Naive thymus-derived CD4-positive, alpha-beta T cell (primary cell): ENCODE measurements around the gene LRRC8E. TPM values are rescaled to one million over a fixed set of nuclear protein-coding genes. Genes with fewer than 3 reads are reported as not detected.

Source experiments
- ATAC-seq: fragments of 150-1000 bp; cut with Tn5 transposase; 2 replicates; pipeline ENCODE4 v1.10.0; 2021; ENCODE audit warnings: mild to moderate bottlenecking, moderate library complexity
- CTCF ChIA-PET: fragments of 350-600 bp; sonication (Branson Sonifier 250); formaldehyde crosslinking; loops from one replicate; lab custom pipeline; 2021; ENCODE audit warnings: antibody characterized with exemption; lab: Charles Lee
- POLR2A ChIA-PET: fragments of 350-600 bp; sonication (Branson Sonifier 250); formaldehyde crosslinking; loops from one replicate; lab custom pipeline; 2021; ENCODE audit warnings: antibody characterized with exemption, inconsistent platforms; lab: Charles Lee
- DNase-seq, 9 donors: peaks; one replicate each; pipeline versions ENCODE4 v3.0.0 to v3.0.0-alpha.2; 2020 to 2022; ENCODE audit warnings: mixed read lengths in 1 of 9
- H3K27ac ChIP-seq: one replicate; pipeline ENCODE4 v1.7.0; 2013; ENCODE audit warnings: mild to moderate bottlenecking, low read depth, low read length, moderate library complexity
- H3K27me3 ChIP-seq, 2 donors: one replicate each; pipeline ENCODE4 v1.7.0; 2013; ENCODE audit warnings: low read length in 2 of 2, mild to moderate bottlenecking in 2 of 2, moderate library complexity in 2 of 2; ENCODE audit not compliant: control insufficient read depth in 2 of 2, insufficient read depth in 2 of 2
- H3K36me3 ChIP-seq, 3 experiments: 1 replicate in 2 of 3; 2 replicates in 1 of 3; pipeline ENCODE4 v1.7.0; 2013; ENCODE audit warnings: low read length in 3 of 3, mild to moderate bottlenecking in 3 of 3, moderate library complexity in 1 of 3; ENCODE audit not compliant: insufficient read depth in 3 of 3, control insufficient read depth in 2 of 3
- H3K4me1 ChIP-seq, 2 donors: one replicate each; pipeline ENCODE4 v1.7.0; 2013; ENCODE audit warnings: low read length in 2 of 2, mild to moderate bottlenecking in 2 of 2, moderate library complexity in 1 of 2; ENCODE audit not compliant: control insufficient read depth in 2 of 2, insufficient read depth in 2 of 2
- H3K4me3 ChIP-seq: 2 replicates; pipeline ENCODE4 v1.7.0; 2013; ENCODE audit warnings: mild to moderate bottlenecking, low read length
- H3K9me3 ChIP-seq, 3 experiments: 1 replicate in 2 of 3; 2 replicates in 1 of 3; pipeline ENCODE4 v1.7.0; 2013; ENCODE audit warnings: low read length in 3 of 3; ENCODE audit not compliant: control insufficient read depth in 2 of 3
- H3K27ac Mint-ChIP-seq, 9 donors: one replicate each; pipeline ENCODE4 v1.8.0; 2020 to 2022; ENCODE audit warnings: mixed read lengths in 9 of 9, mild to moderate bottlenecking in 8 of 9, moderate library complexity in 5 of 9, inconsistent platforms in 2 of 9
- H3K27me3 Mint-ChIP-seq, 5 donors: one replicate each; pipeline ENCODE4 v1.8.0; 2021 to 2022; ENCODE audit warnings: mixed read lengths in 5 of 5, mild to moderate bottlenecking in 1 of 5
- H3K36me3 Mint-ChIP-seq, 5 donors: one replicate each; pipeline ENCODE4 v1.8.0; 2020 to 2022; ENCODE audit warnings: mixed read lengths in 5 of 5, mild to moderate bottlenecking in 3 of 5, inconsistent platforms in 1 of 5
- H3K4me1 Mint-ChIP-seq, 7 donors: one replicate each; pipeline ENCODE4 v1.8.0; 2020 to 2022; ENCODE audit warnings: mixed read lengths in 7 of 7, mild to moderate bottlenecking in 3 of 7, inconsistent platforms in 1 of 7
- H3K4me3 Mint-ChIP-seq, 10 donors: one replicate each; pipeline ENCODE4 v1.8.0; 2020 to 2022; ENCODE audit warnings: mild to moderate bottlenecking in 10 of 10, mixed read lengths in 10 of 10, moderate library complexity in 6 of 10, inconsistent platforms in 2 of 10
- H3K9me3 Mint-ChIP-seq, 11 donors: one replicate each; pipeline ENCODE4 v1.8.0; 2020 to 2022; ENCODE audit warnings: mixed read lengths in 11 of 11, mild to moderate bottlenecking in 4 of 11, inconsistent platforms in 1 of 11, moderate library complexity in 1 of 11
- intact Hi-C, 2 donors: fragments of 100-400 bp; cut with micrococcal nuclease; formaldehyde crosslinking; loops; one replicate each; pipeline ENCODE4 v1.15.1; 2023
- polyA plus RNA-seq, 2 donors: library from polyadenylated mRNA; unstranded; fragments of 300-500 nt; fragmentation: Illumina TruSeq; gene quantifications; one replicate each; pipeline ENCODE4 v1.2.3, GENCODE V29; 2021
- total RNA-seq, 6 experiments: library from RNA in 5 of 6; stranded (reverse) in 5 of 6; gene quantifications; 1 replicate in 5 of 6; 2 replicates in 1 of 6; pipeline ENCODE4 v1.2.3 and lab custom pipeline; 2021 to 2026

Gene LRRC8E
- total and polyA plus RNA-seq, 7 experiments from 2014 or later: 0.24 to 0.53 TPM; not detected in 5

GRCh38 chr19:7911508-7912143 is 23.3 kb downstream of the LRRC8E start:
- CTCF ChIA-PET: interaction anchor here (0.5 to 0.7 kb wide), 3 partner anchors 15 to 1156 kb away, joined by 4 to 7 read pairs (median 4); no protein-coding TSS in a partner anchor
- H3K27me3 Mint-ChIP-seq: peaks cover 0 to 13% (median 8%) of the 10 kb centered on the region in 5 donors
- intact Hi-C loops: loop anchor here in 1 of 2 donors (10.0 kb wide), 1 partner anchor 1797 kb away; the partner anchor contains the start of gene RFX2
- H3K27ac Mint-ChIP-seq: peak overlapping the region in 1 of 9 donors; percentile 52
- H3K9me3 Mint-ChIP-seq: peaks cover 0 to 2% (median 0%) of the 10 kb centered on the region in 11 donors
- peaks cover 4 to 20% (median 8%) of the 10 kb centered on the region in 5 donors for H3K36me3 Mint-ChIP-seq
- Histone ChIP-seq H3K9me3 (no peaks in the 10 kb centered on the region), H3K36me3 (peaks cover 0 to 51% (median 4%) of the 10 kb centered on the region in 3 experiments), H3K4me1 (peaks cover 0 to 4% of the 10 kb centered on the region in 2 donors), H3K27ac (no peak overlapping the region), H3K27me3 (peaks cover 0 to 3% of the 10 kb centered on the region in 2 donors), H3K4me3 (no peak overlapping the region)
- POLR2A ChIA-PET: interaction anchor here (1.0 to 1.6 kb wide), 2 partner anchors 9 kb away, joined by 3 to 8 read pairs; partner anchors contain the start of gene SNAPC2
- H3K4me3 Mint-ChIP-seq: no peak overlapping the region
- ATAC-seq (no peak), DNase-seq (no peak)
- peaks cover 0 to 19% (median 13%) of the 10 kb centered on the region in 7 donors for H3K4me1 Mint-ChIP-seq

GRCh38 chr19:7912144-7912696 is 23.9 kb downstream of the LRRC8E start:
- CTCF ChIA-PET: interaction anchor here (0.6 to 0.7 kb wide), 2 partner anchors 16 to 1157 kb away, joined by 4 read pairs; no protein-coding TSS in a partner anchor

GRCh38 chr19:7912697-7913564 is 24.6 kb downstream of the LRRC8E start:
- Histone ChIP-seq H3K27ac (no peak overlapping the region), H3K36me3 (peaks cover 0 to 45% (median 0%) of the 10 kb centered on the region in 3 experiments), H3K4me1 (peaks cover 9 to 12% of the 10 kb centered on the region in 2 donors), H3K9me3 (no peaks in the 10 kb centered on the region), H3K27me3 (peaks cover 3 to 10% of the 10 kb centered on the region in 2 donors), H3K4me3 (no peak overlapping the region)
- H3K4me3 Mint-ChIP-seq: no peak overlapping the region
- H3K27me3 Mint-ChIP-seq: peaks cover 1 to 20% (median 8%) of the 10 kb centered on the region in 5 donors
- ATAC-seq (no peak), DNase-seq (peak in 1 of 9 donors; percentile 5)
- H3K4me1 Mint-ChIP-seq: peaks cover 0 to 18% (median 14%) of the 10 kb centered on the region in 7 donors
- intact Hi-C loops: loop anchor here in 1 of 2 donors (10.0 kb wide), 1 partner anchor 1798 kb away; the partner anchor contains the start of gene RFX2
- peaks cover 4 to 20% (median 8%) of the 10 kb centered on the region in 5 donors for H3K36me3 Mint-ChIP-seq
- ChIA-PET CTCF (no interaction called here), POLR2A (interaction anchor here (1.6 kb wide), 1 partner anchor 7 kb away, joined by 8 read pairs; the partner anchor contains the start of gene SNAPC2)
- peaks cover 0 to 2% (median 0%) of the 10 kb centered on the region in 11 donors for H3K9me3 Mint-ChIP-seq
- H3K27ac Mint-ChIP-seq: peak overlapping the region in 1 of 9 donors; percentile 59

More at GRCh38 chr19:7912144-7912696, 23.9 kb downstream of the LRRC8E start:
- intact Hi-C loops: loop anchor here in 1 of 2 donors (10.0 kb wide), 1 partner anchor 1797 kb away; the partner anchor contains the start of gene RFX2
- H3K36me3 Mint-ChIP-seq: peaks cover 4 to 20% (median 8%) of the 10 kb centered on the region in 5 donors
- Histone ChIP-seq H3K27ac (no peak overlapping the region), H3K9me3 (no peaks in the 10 kb centered on the region), H3K36me3 (peaks cover 0 to 51% (median 2%) of the 10 kb centered on the region in 3 experiments), H3K4me3 (no peak overlapping the region), H3K4me1 (peaks cover 5 to 8% of the 10 kb centered on the region in 2 donors), H3K27me3 (peaks cover 3 to 5% of the 10 kb centered on the region in 2 donors)
- DNase-seq (no peak), ATAC-seq (no peak)
- H3K4me3 Mint-ChIP-seq: no peak overlapping the region
- peaks cover 0 to 16% (median 8%) of the 10 kb centered on the region in 5 donors for H3K27me3 Mint-ChIP-seq
- H3K9me3 Mint-ChIP-seq: peaks cover 0 to 2% (median 0%) of the 10 kb centered on the region in 11 donors
- peak overlapping the region in 1 of 9 donors; percentile 52 for H3K27ac Mint-ChIP-seq
- H3K4me1 Mint-ChIP-seq: peaks cover 0 to 20% (median 14%) of the 10 kb centered on the region in 7 donors
- POLR2A ChIA-PET: interaction anchor here (1.0 to 1.6 kb wide), 2 partner anchors 8 to 9 kb away, joined by 3 to 8 read pairs; partner anchors contain the start of gene SNAPC2

GRCh38 chr19:7913652-7914051 is 25.3 kb downstream of the LRRC8E start:
- H3K27ac ChIP-seq: no peak overlapping the region
- H3K4me1 Mint-ChIP-seq: peaks cover 0 to 22% (median 17%) of the 10 kb centered on the region in 7 donors
- H3K27me3 ChIP-seq: peaks cover 3 to 18% of the 10 kb centered on the region in 2 donors
- peaks cover 0 to 43% (median 0%) of the 10 kb centered on the region in 3 experiments for H3K36me3 ChIP-seq
- H3K9me3 Mint-ChIP-seq: peaks cover 0 to 2% (median 0%) of the 10 kb centered on the region in 11 donors
- no peak overlapping the region for H3K27ac Mint-ChIP-seq
- DNase-seq (no peak), ATAC-seq (no peak)
- POLR2A ChIA-PET: no interaction called here
- intact Hi-C loops: loop anchor here in 1 of 2 donors (10.0 kb wide), 1 partner anchor 1799 kb away; the partner anchor contains the start of gene RFX2
- H3K36me3 Mint-ChIP-seq: peaks cover 4 to 20% (median 8%) of the 10 kb centered on the region in 5 donors
- peaks cover 7 to 27% (median 9%) of the 10 kb centered on the region in 5 donors for H3K27me3 Mint-ChIP-seq
- CTCF ChIA-PET: no interaction called here
- H3K4me3 Mint-ChIP-seq: no peak overlapping the region
- peaks cover 9 to 14% of the 10 kb centered on the region in 2 donors for H3K4me1 ChIP-seq
- no peak overlapping the region for H3K4me3 ChIP-seq
- H3K9me3 ChIP-seq: no peaks in the 10 kb centered on the region

GRCh38 chr19:7914099-7914498 is 25.8 kb downstream of the LRRC8E start:
- ChIA-PET CTCF (no interaction called here), POLR2A (interaction anchor here (0.8 kb wide), 1 partner anchor 10 kb away, joined by 4 read pairs; no protein-coding TSS in a partner anchor)
- Histone ChIP-seq H3K4me1 (peaks cover 9 to 14% of the 10 kb centered on the region in 2 donors), H3K9me3 (no peaks in the 10 kb centered on the region), H3K4me3 (no peak overlapping the region), H3K27ac (no peak overlapping the region), H3K27me3 (peaks cover 3 to 20% of the 10 kb centered on the region in 2 donors), H3K36me3 (peaks cover 0 to 39% (median 0%) of the 10 kb centered on the region in 3 experiments)
- intact Hi-C loops: loop anchor here in 1 of 2 donors (10.0 kb wide), 1 partner anchor 1799 kb away; the partner anchor contains the start of gene RFX2
- no peak for DNase-seq
- peak overlapping the region in 1 of 9 donors; percentile 45 for H3K27ac Mint-ChIP-seq
- no peak overlapping the region for H3K4me3 Mint-ChIP-seq
- ATAC-seq: no peak
- peaks cover 0 to 23% (median 17%) of the 10 kb centered on the region in 7 donors for H3K4me1 Mint-ChIP-seq
- H3K36me3 Mint-ChIP-seq: peaks cover 4 to 20% (median 8%) of the 10 kb centered on the region in 5 donors
- H3K9me3 Mint-ChIP-seq: peaks cover 0 to 2% (median 0%) of the 10 kb centered on the region in 11 donors
- peaks cover 7 to 27% (median 9%) of the 10 kb centered on the region in 5 donors for H3K27me3 Mint-ChIP-seq
